HG02884 (cell line): ENCODE data around the gene FUT1.
A peak's percentile ranks its signal among the peaks of the same experiment; 100 is the strongest.
"Not testable (repeated sequence)": the region's sequence is repeated elsewhere in the genome, so short reads cannot be mapped to it uniquely, and the experiment has no call there.

ENCODE experiments used
- ATAC-seq: cut with Tn5 transposase; IDR thresholded peaks from one replicate; pipeline ENCODE4 v1.9.1; 2021; ENCODE audit warnings: mild to moderate bottlenecking, moderate library complexity; ENCODE audit not compliant: unreplicated experiment

Gene FUT1

GRCh38 chr19:48752496-48753365, at the start of gene FUT1:
TSS of gene FUT1 (minus strand) at chr19:48752641. CDS start at chr19:48751281, 1,360 bp downstream.
- no peak for ATAC-seq

- ATAC-seq: no peak
These were observed 47.2 kb upstream of the FUT1 start for GRCh38 chr19:48799358-48800300.

GRCh38 chr19:48798937-48799336, 46.5 kb upstream of the FUT1 start:
- no peak for ATAC-seq

- no peak for ATAC-seq
These were observed 44.7 kb upstream of the FUT1 start for GRCh38 chr19:48797103-48797502.

- no peak for ATAC-seq
These were observed 44.0 kb upstream of the FUT1 start for GRCh38 chr19:48796298-48797083.

- ATAC-seq: no peak
These were observed 43.2 kb upstream of the FUT1 start for GRCh38 chr19:48795685-48796070.

GRCh38 chr19:48795055-48795684, 42.7 kb upstream of the FUT1 start:
- peak; percentile 91 for ATAC-seq

GRCh38 chr19:48794291-48794690, 41.9 kb upstream of the FUT1 start:
- ATAC-seq: no peak

GRCh38 chr19:48793271-48793670, 40.8 kb upstream of the FUT1 start:
- ATAC-seq: no peak

- not testable (repeated sequence) for ATAC-seq
These were observed 34.9 kb upstream of the FUT1 start for GRCh38 chr19:48787331-48787730.

- not testable (repeated sequence) for ATAC-seq
These were observed 34.0 kb upstream of the FUT1 start for GRCh38 chr19:48786422-48786821.

- no peak for ATAC-seq
These were observed 32.1 kb upstream of the FUT1 start for GRCh38 chr19:48784527-48784926.

GRCh38 chr19:48780631-48781391, 28.4 kb upstream of the FUT1 start:
- no peak for ATAC-seq

GRCh38 chr19:48779636-48780035, 27.2 kb upstream of the FUT1 start:
- no peak for ATAC-seq

- no peak for ATAC-seq
These were observed 25.3 kb upstream of the FUT1 start for GRCh38 chr19:48777720-48778119.

- ATAC-seq: no peak
These were observed 24.7 kb upstream of the FUT1 start for GRCh38 chr19:48777139-48777538.

- no peak for ATAC-seq
These were observed 20.1 kb upstream of the FUT1 start for GRCh38 chr19:48772503-48772953.

- no peak for ATAC-seq
These were observed 18.5 kb upstream of the FUT1 start for GRCh38 chr19:48770734-48771472.

- no peak for ATAC-seq
These were observed 17.8 kb upstream of the FUT1 start for GRCh38 chr19:48770266-48770665.
